NB4 (cell line): ENCODE results near the gene PPP1R15B.
"Not testable (repeated sequence)": the region's sequence is repeated elsewhere in the genome, so short reads cannot be mapped to it uniquely, and the experiment has no call there.

Experiments used
- DNase-seq: peaks from one replicate; pipeline ENCODE4 v3.0.0; 2010; ENCODE audit warnings: low read depth
- H3K4me3 ChIP-seq: one replicate; pipeline ENCODE4 v1.5.1; 2011; ENCODE audit warnings: mild to moderate bottlenecking, low read depth, low read length, moderate library complexity
- CTCF ChIP-seq: IDR thresholded peaks from one replicate; pipeline ENCODE4 v1.5.1; 2012; ENCODE audit warnings: low read depth, low read length
- MAX ChIP-seq: IDR thresholded peaks from 2 replicates; pipeline ENCODE4 v1.6.1; 2011; ENCODE audit warnings: low read depth, low read length
- MYC ChIP-seq: IDR thresholded peaks from 2 replicates; pipeline ENCODE4 v1.6.1; 2011; ENCODE audit warnings: low read depth, low read length
- POLR2A ChIP-seq: IDR thresholded peaks from 2 replicates; pipeline ENCODE4 v1.6.1; 2011; ENCODE audit warnings: mild to moderate bottlenecking; ENCODE audit not compliant: insufficient read length; ENCODE audit errors: extremely low read depth

The PPP1R15B gene

GRCh38 chr1:204426971-204427701, 15.5 kb upstream of the PPP1R15B start:
- H3K4me3 ChIP-seq: no peak overlapping the region
- DNase-seq: no peak
- no peak for TF ChIP-seq MAX
- no peak for TF ChIP-seq MYC
- TF ChIP-seq CTCF: no peak
- no peak for TF ChIP-seq POLR2A

- no peak for DNase-seq
- H3K4me3 ChIP-seq: no peak overlapping the region
- TF ChIP-seq MYC: no peak
- no peak for TF ChIP-seq CTCF
- no peak for TF ChIP-seq POLR2A
- TF ChIP-seq MAX: no peak
These were observed 14.9 kb upstream of the PPP1R15B start for GRCh38 chr1:204426474-204426873.

- DNase-seq: peak; percentile 52
- H3K4me3 ChIP-seq: no peak overlapping the region
- no peak for TF ChIP-seq MYC
- TF ChIP-seq CTCF: no peak
- no peak for TF ChIP-seq MAX
- no peak for TF ChIP-seq POLR2A
These were observed 14.4 kb upstream of the PPP1R15B start for GRCh38 chr1:204426035-204426436.

- no peak for TF ChIP-seq MAX
- DNase-seq: no peak
- no peak overlapping the region for H3K4me3 ChIP-seq
These were observed 13.0 kb upstream of the PPP1R15B start for GRCh38 chr1:204424621-204425020.

GRCh38 chr1:204422061-204422705, 10.6 kb upstream of the PPP1R15B start:
- DNase-seq, H3K4me3 ChIP-seq: not testable (repeated sequence)

- H3K4me3 ChIP-seq: no peak overlapping the region
- DNase-seq: no peak
- no peak for TF ChIP-seq POLR2A
- no peak for TF ChIP-seq MYC
- TF ChIP-seq CTCF: no peak
- TF ChIP-seq MAX: no peak
These were observed 9.8 kb upstream of the PPP1R15B start for GRCh38 chr1:204421441-204421840.
